GM12875 (cell line): Measurements from ENCODE around the gene SKOR2.
"Not testable (repeated sequence)": the region's sequence is repeated elsewhere in the genome, so short reads cannot be mapped to it uniquely, and the experiment has no call there.

Experiments used
- H3K4me3 ChIP-seq: one replicate; pipeline ENCODE4 v1.5.1; 2011; ENCODE audit warnings: low read depth, low read length, control low read depth
- CTCF ChIP-seq: IDR thresholded peaks from 2 replicates; pipeline ENCODE4 v1.5.1; 2011; ENCODE audit warnings: low read depth, mild to moderate bottlenecking, control low read depth, inconsistent platforms, low read length, moderate library complexity, borderline replicate concordance; ENCODE audit not compliant: insufficient read depth

The SKOR2 gene

GRCh38 chr18:47187721-47188120 lies 63.7 kb downstream of the SKOR2 start:
- H3K4me3 ChIP-seq = no peak overlapping the region
- no peak for TF ChIP-seq CTCF

GRCh38 chr18:47184419-47185050 lies 66.9 kb downstream of the SKOR2 start:
- TF ChIP-seq CTCF = no peak
- H3K4me3 ChIP-seq = no peak overlapping the region

- H3K4me3 ChIP-seq = not testable (repeated sequence)
Measured at GRCh38 chr18:47182156-47182555, 69.3 kb downstream of the SKOR2 start.

GRCh38 chr18:47180765-47181164 lies 70.7 kb downstream of the SKOR2 start:
- H3K4me3 ChIP-seq = no peak overlapping the region
- TF ChIP-seq CTCF = no peak

GRCh38 chr18:47179520-47179919 lies 71.9 kb downstream of the SKOR2 start:
- no peak overlapping the region for H3K4me3 ChIP-seq
- no peak for TF ChIP-seq CTCF

- peak within 1 kb of the TSS; percentile 88 for H3K4me3 ChIP-seq
Measured at GRCh38 chr18:47175898-47176575, 75.4 kb downstream of the SKOR2 start, which contains the start of gene IER3IP1. TSS of gene IER3IP1 (minus strand) at chr18:47176364. CDS start at chr18:47176277, 87 bp downstream.

More at GRCh38 chr18:47175898-47176575, 75.4 kb downstream of the SKOR2 start, which contains the start of gene IER3IP1:
- 0 out of 2 replicates have a peak, but pooled peaks have one; percentile 11 for TF ChIP-seq CTCF
